ENCODE results near the gene PIGZ.

DNA sequence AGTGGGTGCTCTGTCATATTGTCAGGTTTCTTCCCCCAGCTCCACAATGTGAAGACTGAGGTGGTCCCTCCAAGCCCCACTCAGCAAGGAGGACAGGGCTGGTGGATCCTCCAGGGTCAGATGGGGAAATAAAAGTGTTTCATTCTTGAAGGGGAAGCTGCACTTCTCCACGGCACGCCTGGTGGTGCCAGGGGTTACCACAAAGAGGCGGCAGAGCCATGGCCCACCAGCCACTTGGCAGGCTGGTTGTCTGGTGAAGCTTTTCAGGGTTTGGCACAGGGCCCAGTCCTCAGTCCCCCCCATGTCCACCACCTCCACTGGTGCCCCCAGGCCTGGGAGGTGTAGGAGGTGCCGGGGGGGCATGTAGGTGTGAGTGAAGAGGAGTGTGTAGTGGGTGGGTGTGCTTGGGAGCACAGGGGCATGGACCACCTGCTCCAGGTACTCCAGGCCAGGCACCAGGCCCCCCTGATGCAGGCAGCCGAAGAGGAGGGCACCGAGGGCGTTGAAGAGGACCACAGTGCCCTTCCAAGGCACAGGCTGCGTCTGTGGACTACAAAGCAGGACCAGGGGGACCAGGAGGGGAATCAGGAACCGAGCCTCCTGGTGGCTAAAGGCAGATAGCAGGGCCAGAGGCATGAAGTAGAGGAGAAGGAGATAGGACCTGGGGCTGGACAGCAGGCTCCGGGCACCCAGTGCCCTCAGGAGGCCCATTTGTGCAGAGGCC, 21.3 kb downstream of the PIGZ start:
- no peak for TF ChIP-seq YY1 (IDR thresholded peaks at IDR 0.05; ENCODE audit: insufficient read depth, insufficient read length)
- no peak for TF ChIP-seq ZNF274 (IDR thresholded peaks at IDR 0.05; ENCODE audit: low read depth, low read length)
